Gastrocnemius medialis (tissue), 4 donors: ENCODE results near the gene NPR2. TPM values are rescaled to one million over a fixed set of nuclear protein-coding genes. Genes with fewer than 3 reads are reported as not detected.

Experiments used
- ATAC-seq, 2 donors: fragments of 150-250 bp; one replicate each; pipeline ENCODE4 v1.9.1; 2016
- DNase-seq, 2 donors: peaks; one replicate each; pipeline ENCODE4 v3.0.0-alpha.2; 2019
- H3K27ac ChIP-seq, 4 donors: fragments of 200-600 bp; sonication (generic); 1 replicate in 1 of 4; 2 replicates in 3 of 4; pipeline ENCODE4 v1.5.1; 2016 to 2018; ENCODE audit warnings: mild to moderate bottlenecking in 2 of 4, moderate library complexity in 1 of 4
- H3K27me3 ChIP-seq, 3 donors: fragments of 200-600 bp; sonication (generic) in 2 of 3; 1 replicate in 1 of 3; 2 replicates in 2 of 3; pipeline versions ENCODE4 v1.5.1 to v1.6.0; 2016 to 2019; ENCODE audit warnings: mild to moderate bottlenecking in 1 of 3, moderate library complexity in 1 of 3
- H3K36me3 ChIP-seq, 2 donors: fragments of 200-600 bp; sonication (generic) in 1 of 2; one replicate each; pipeline ENCODE4 v1.5.1; 2017 to 2018
- H3K4me1 ChIP-seq, 2 donors: fragments of 200-600 bp; sonication (generic) in 1 of 2; one replicate each; pipeline ENCODE4 v1.5.1; 2016 to 2017; ENCODE audit warnings: mild to moderate bottlenecking in 2 of 2
- H3K4me3 ChIP-seq, 4 donors: fragments of 200-600 bp; sonication (generic) in 3 of 4; 1 replicate in 1 of 4; 2 replicates in 3 of 4; pipeline ENCODE4 v1.5.1; 2016 to 2019; ENCODE audit warnings: mild to moderate bottlenecking in 2 of 4
- H3K9me3 ChIP-seq, 3 donors: fragments of 200-600 bp; sonication (generic) in 2 of 3; 1 replicate in 1 of 3; 2 replicates in 2 of 3; pipeline ENCODE4 v1.5.1; 2016 to 2019
- CTCF ChIP-seq, 5 experiments: fragments of 450-650 bp in 3 of 5; fragments of 200-600 bp in 2 of 5; sonication (generic) in 2 of 5; IDR thresholded peaks in 4 of 5; conservative IDR thresholded peaks in 1 of 5; 1 replicate in 4 of 5; 2 replicates in 1 of 5; pipeline ENCODE4 v1.5.1; 2016 to 2019; ENCODE audit warnings: antibody characterized with exemption in 5 of 5, mild to moderate bottlenecking in 3 of 5, moderate library complexity in 3 of 5
- POLR2A ChIP-seq, 2 donors: fragments of 450-650 bp; IDR thresholded peaks; one replicate each; pipeline ENCODE4 v1.6.1; 2017; ENCODE audit warnings: antibody characterized with exemption in 2 of 2, mild to moderate bottlenecking in 2 of 2, moderate library complexity in 2 of 2
- in situ Hi-C, 4 donors: fragments of 200-750 bp; cut with MboI; loops; one replicate each; pipeline versions ENCODE4 v1.15.0 to v1.8.0; 2017; ENCODE audit warnings: low sequenced_read_pairs in 4 of 4
- intact Hi-C: fragments of 100-400 bp; cut with DNase I; formaldehyde crosslinking; loops from one replicate; pipeline ENCODE4 v1.15.1; 2023; ENCODE audit warnings: low total_unique reads
- total RNA-seq, 4 donors: library from RNA; depleted of rRNA; stranded (reverse); fragments of >200 nt; gene quantifications; one replicate each; pipeline versions ENCODE4 v1.1.0 to v1.2.3, GENCODE V29; 2016

NPR2 gene
- total RNA-seq, 4 donors from 2014 or later = 12.3 to 19.2 (median 16.3) TPM

DNA sequence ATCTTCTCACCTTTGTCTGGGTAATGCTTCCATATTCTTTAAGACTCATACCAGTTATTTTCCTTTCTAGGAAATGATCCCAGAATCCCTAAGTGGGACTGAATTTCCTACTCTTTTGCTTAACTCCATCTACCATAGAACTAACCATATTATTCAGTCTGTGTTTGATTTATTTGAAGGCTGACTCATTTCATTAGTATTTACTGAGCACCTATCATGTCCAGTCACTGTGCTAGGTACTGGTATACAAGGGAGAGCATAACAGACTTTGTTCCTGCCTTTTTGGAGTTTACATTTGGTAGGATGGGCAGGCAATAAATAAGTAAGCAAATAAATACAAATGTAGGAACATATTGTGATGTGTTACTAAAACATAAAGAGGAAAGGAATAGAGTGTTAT, 4.3 kb downstream of the NPR2 start:
- Histone ChIP-seq H3K4me1 (peaks cover 25 to 27% of the 10 kb centered on the region in 2 donors), H3K27me3 (no peaks in the 10 kb centered on the region), H3K4me3 (no peak overlapping the region), H3K36me3 (peaks cover 0 to 10% of the 10 kb centered on the region in 2 donors), H3K27ac (no peak overlapping the region), H3K9me3 (no peaks in the 10 kb centered on the region)
- ATAC-seq (no peak), DNase-seq (no peak)
- TF ChIP-seq POLR2A (IDR thresholded peaks at IDR 0.05) = no peak
- TF ChIP-seq CTCF (IDR thresholded peaks at IDR 0.05 in 4 of 5, conservative IDR thresholded peaks at IDR 0.05 in 1 of 5) = no peak
- intact Hi-C loops (no loop called here), in situ Hi-C loops (loop anchor here in 1 of 4 donors (10.0 kb wide), 1 partner anchor 79 kb away; the partner anchor contains the start of gene OR13J1)

DNA sequence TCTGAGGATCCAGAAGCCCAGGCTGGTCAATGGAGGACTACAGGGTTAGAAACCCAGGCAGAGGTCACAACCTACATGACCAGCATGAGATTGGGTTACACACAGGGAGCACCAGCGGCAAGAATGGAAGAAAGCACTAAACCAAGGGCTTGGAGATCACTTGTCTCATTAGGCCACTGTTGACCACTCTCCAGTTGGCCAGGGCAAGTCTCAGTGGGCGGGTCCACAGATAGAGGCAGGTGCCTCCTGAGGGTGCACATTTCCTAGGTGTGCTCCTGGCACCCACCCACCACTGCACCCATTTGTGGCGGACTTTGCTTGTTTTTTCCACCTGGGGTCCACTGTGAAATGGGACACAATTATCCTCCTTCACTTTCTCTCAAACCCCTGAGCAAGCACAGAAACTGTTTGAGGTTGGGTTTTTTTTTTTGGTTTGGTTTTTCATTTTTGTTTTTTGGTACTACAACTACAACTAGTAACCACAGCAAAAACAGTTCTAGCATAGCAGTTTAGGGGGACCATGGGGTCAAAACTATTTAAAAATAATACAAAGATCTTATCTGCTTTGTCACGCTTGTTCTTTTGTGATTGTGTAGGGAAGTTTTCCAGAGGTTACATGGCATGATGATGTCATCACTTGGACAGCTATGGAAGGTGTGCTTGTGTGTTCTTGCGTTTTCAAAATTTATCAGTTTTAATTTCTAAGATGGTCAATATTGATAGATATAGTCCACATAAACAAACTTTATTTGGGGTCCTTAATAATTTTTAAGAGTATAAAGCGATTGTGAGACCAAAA, 6.1 kb downstream of the NPR2 start:
- Histone ChIP-seq H3K4me3 (no peak overlapping the region), H3K27me3 (no peaks in the 10 kb centered on the region), H3K36me3 (peaks cover 0 to 14% of the 10 kb centered on the region in 2 donors), H3K9me3 (no peaks in the 10 kb centered on the region), H3K4me1 (peaks cover 19 to 21% of the 10 kb centered on the region in 2 donors), H3K27ac (no peak overlapping the region)
- TF ChIP-seq POLR2A (IDR thresholded peaks at IDR 0.05) = no peak
- TF ChIP-seq CTCF (IDR thresholded peaks at IDR 0.05 in 4 of 5, conservative IDR thresholded peaks at IDR 0.05 in 1 of 5) = no peak
- intact Hi-C loops (no loop called here), in situ Hi-C loops (loop anchor here in 1 of 4 donors (10.0 kb wide), 1 partner anchor 77 kb away; the partner anchor contains the start of gene OR13J1)
- DNase-seq (no peak), ATAC-seq (no peak)

DNA sequence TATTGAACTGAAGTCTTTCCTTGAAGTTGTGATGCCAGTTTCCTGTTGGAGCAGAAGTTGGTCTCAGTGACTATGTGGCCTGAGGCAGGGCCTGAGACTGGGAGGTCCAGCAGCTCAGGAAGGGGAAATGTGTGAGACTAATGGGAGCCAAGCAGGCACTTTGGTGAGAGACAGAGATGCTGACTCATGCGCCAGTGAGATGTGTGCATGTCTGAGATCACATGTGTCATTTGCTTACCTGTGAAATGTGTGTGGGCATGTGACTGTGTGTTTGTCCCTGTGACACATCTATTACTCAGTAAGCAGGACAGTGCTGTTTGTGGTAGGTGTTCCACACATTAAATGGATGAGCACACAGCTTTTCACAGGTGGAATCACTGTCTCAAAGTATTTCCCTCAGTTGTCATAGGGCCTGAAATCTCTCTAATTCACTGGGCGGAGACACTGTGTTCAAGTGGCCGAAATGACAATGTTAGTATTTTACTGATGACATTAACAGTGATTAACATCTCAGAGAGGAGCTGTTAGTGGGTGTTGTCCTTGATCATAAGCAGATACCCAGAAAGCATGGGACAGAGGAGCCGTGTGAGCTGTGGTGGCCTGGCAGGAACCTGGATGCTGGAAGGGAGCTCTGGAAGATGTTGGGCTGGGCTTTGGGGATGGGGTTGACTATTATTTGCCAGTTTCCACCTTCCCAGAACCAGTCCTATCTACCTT, 7.4 kb downstream of the NPR2 start:
- DNase-seq = no peak
- H3K4me3 ChIP-seq = no peak overlapping the region
- H3K27ac ChIP-seq = no peak overlapping the region
- TF ChIP-seq POLR2A (IDR thresholded peaks at IDR 0.05) (no peak), CTCF (IDR thresholded peaks at IDR 0.05 in 4 of 5, conservative IDR thresholded peaks at IDR 0.05 in 1 of 5) (no peak)
- H3K4me1 ChIP-seq = peaks cover 8% of the 10 kb centered on the region in 2 donors
- in situ Hi-C loops (loop anchor here in 1 of 4 donors (10.0 kb wide), 1 partner anchor 76 kb away; the partner anchor contains the start of gene OR13J1), intact Hi-C loops (no loop called here)
- H3K9me3 ChIP-seq = no peaks in the 10 kb centered on the region
- H3K27me3 ChIP-seq = no peaks in the 10 kb centered on the region
- H3K36me3 ChIP-seq = peaks cover 0 to 17% of the 10 kb centered on the region in 2 donors
- peak; percentile 44 to 61 for ATAC-seq

- Histone ChIP-seq H3K9me3 (no peaks in the 10 kb centered on the region), H3K4me3 (no peak overlapping the region), H3K4me1 (peaks cover 0 to 5% of the 10 kb centered on the region in 2 donors), H3K36me3 (peaks cover 0 to 22% of the 10 kb centered on the region in 2 donors), H3K27ac (no peak overlapping the region), H3K27me3 (no peaks in the 10 kb centered on the region)
- in situ Hi-C loops = no loop called here
- DNase-seq (no peak), ATAC-seq (no peak)
- intact Hi-C loops = no loop called here
- no peak for TF ChIP-seq POLR2A (IDR thresholded peaks at IDR 0.05)
- TF ChIP-seq CTCF (IDR thresholded peaks at IDR 0.05 in 4 of 5, conservative IDR thresholded peaks at IDR 0.05 in 1 of 5) = no peak
Observed at GRCh38 chr9:35800530-35800929, 9.1 kb downstream of the NPR2 start.
